Activated naive CD4-positive, alpha-beta T cell treated with anti-CD3 and anti-CD28 coated beads for 36 hours (primary cell): ENCODE data around the gene CD300LD. TPM values are rescaled to one million over a fixed set of nuclear protein-coding genes. Genes with fewer than 3 reads are reported as not detected.

Experiments used
- CTCF ChIA-PET: fragments of 350-600 bp; sonication (Branson Sonifier 250); formaldehyde crosslinking; loops from one replicate; lab custom pipeline; 2021; ENCODE audit warnings: antibody characterized with exemption; lab: Charles Lee
- DNase-seq: peaks from one replicate; pipeline ENCODE4 v3.0.0-alpha.2; 2020
- H3K27ac Mint-ChIP-seq: one replicate; pipeline ENCODE4 v1.8.0; 2021; ENCODE audit warnings: mild to moderate bottlenecking, mixed read lengths
- H3K27me3 Mint-ChIP-seq: one replicate; pipeline ENCODE4 v1.8.0; 2021; ENCODE audit warnings: low read depth, mixed read lengths
- H3K36me3 Mint-ChIP-seq: one replicate; pipeline ENCODE4 v1.8.0; 2021; ENCODE audit warnings: low read depth, mixed read lengths
- H3K4me1 Mint-ChIP-seq: one replicate; pipeline ENCODE4 v1.8.0; 2021; ENCODE audit warnings: low read depth, mixed read lengths
- H3K4me3 Mint-ChIP-seq: one replicate; pipeline ENCODE4 v1.8.0; 2021; ENCODE audit warnings: mild to moderate bottlenecking, moderate library complexity, mixed read lengths
- H3K9me3 Mint-ChIP-seq: one replicate; pipeline ENCODE4 v1.8.0; 2021; ENCODE audit warnings: mixed read lengths
- intact Hi-C: fragments of 100-400 bp; cut with micrococcal nuclease; formaldehyde crosslinking; loops from one replicate; pipeline ENCODE4 v1.15.1; 2023
- total RNA-seq, 2 experiments: library from RNA; stranded (reverse); gene quantifications; one replicate each; pipeline ENCODE4 v1.2.3, GENCODE V29; 2021

CD300LD gene
- total RNA-seq, 2 experiments from 2014 or later: not detected

GRCh38 chr17:74625661-74626060 is 33.6 kb upstream of the CD300LD start:
- CTCF ChIA-PET: no interaction called here
- H3K9me3 Mint-ChIP-seq: no peaks in the 10 kb centered on the region
- no peaks in the 10 kb centered on the region for H3K36me3 Mint-ChIP-seq
- DNase-seq: no peak
- intact Hi-C loops: no loop called here
- no peak overlapping the region for H3K27ac Mint-ChIP-seq
- H3K4me3 Mint-ChIP-seq: no peak overlapping the region
- no peaks in the 10 kb centered on the region for H3K4me1 Mint-ChIP-seq
- peaks cover 38% of the 10 kb centered on the region for H3K27me3 Mint-ChIP-seq

DNA sequence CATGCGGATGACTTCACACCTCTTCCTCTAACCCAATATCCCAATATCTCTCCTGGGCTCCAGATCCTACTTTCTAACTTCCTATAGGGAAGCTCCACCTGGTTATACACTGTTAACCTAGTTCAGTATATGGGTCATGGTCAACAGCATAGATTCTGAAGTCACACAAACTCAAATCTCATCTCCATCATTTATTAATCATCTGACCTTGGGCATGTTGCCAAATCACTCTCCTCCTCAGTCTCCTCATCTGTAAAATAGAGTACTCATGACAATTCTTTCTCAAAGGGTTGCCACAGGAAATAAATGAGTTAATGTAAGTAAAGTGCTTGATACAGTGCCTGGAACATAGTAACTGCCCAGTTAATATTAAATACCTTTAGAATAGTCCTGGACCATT is 32.0 kb upstream of the CD300LD start:
- intact Hi-C loops: no loop called here
- Mint-ChIP-seq H3K27me3 (peaks cover 36% of the 10 kb centered on the region), H3K4me3 (no peak overlapping the region), H3K4me1 (no peaks in the 10 kb centered on the region), H3K9me3 (no peaks in the 10 kb centered on the region), H3K27ac (no peak overlapping the region), H3K36me3 (no peaks in the 10 kb centered on the region)
- CTCF ChIA-PET: interaction anchor here (1.0 kb wide), 1 partner anchor 114 kb away, joined by 3 read pairs; no protein-coding TSS in a partner anchor
- DNase-seq: no peak

- CTCF ChIA-PET: interaction anchor here (1.0 kb wide), 1 partner anchor 115 kb away, joined by 3 read pairs; no protein-coding TSS in a partner anchor
- intact Hi-C loops: no loop called here
- H3K9me3 Mint-ChIP-seq: no peaks in the 10 kb centered on the region
- H3K36me3 Mint-ChIP-seq: no peaks in the 10 kb centered on the region
- no peak within 1 kb of the TSS for H3K27ac Mint-ChIP-seq
- H3K4me1 Mint-ChIP-seq: no peaks in the 10 kb centered on the region
- peaks cover 36% of the 10 kb centered on the region for H3K27me3 Mint-ChIP-seq
- H3K4me3 Mint-ChIP-seq: no peak within 1 kb of the TSS
- DNase-seq: no peak
These were observed 31.6 kb upstream of the CD300LD start, which contains the start of gene CD300E for GRCh38 chr17:74623693-74624093. TSS of gene CD300E (minus strand) at chr17:74623738. CDS start at chr17:74623621, 117 bp downstream.

- intact Hi-C loops: no loop called here
- H3K27ac Mint-ChIP-seq: no peak overlapping the region
- H3K9me3 Mint-ChIP-seq: no peaks in the 10 kb centered on the region
- CTCF ChIA-PET: interaction anchor here (1.1 to 1.7 kb wide), 2 partner anchors 9 to 251 kb away, joined by 3 read pairs; no protein-coding TSS in a partner anchor
- H3K4me3 Mint-ChIP-seq: no peak overlapping the region
- no peaks in the 10 kb centered on the region for H3K4me1 Mint-ChIP-seq
- peaks cover 24% of the 10 kb centered on the region for H3K27me3 Mint-ChIP-seq
- DNase-seq: no peak
- H3K36me3 Mint-ChIP-seq: no peaks in the 10 kb centered on the region
These were observed 27.1 kb upstream of the CD300LD start for GRCh38 chr17:74619077-74619673.

- CTCF ChIA-PET: interaction anchor here (1.1 to 1.7 kb wide), 2 partner anchors 10 to 250 kb away, joined by 3 read pairs; no protein-coding TSS in a partner anchor
- Mint-ChIP-seq H3K27ac (no peak overlapping the region), H3K27me3 (peaks cover 21% of the 10 kb centered on the region), H3K4me3 (no peak overlapping the region), H3K9me3 (no peaks in the 10 kb centered on the region), H3K36me3 (no peaks in the 10 kb centered on the region), H3K4me1 (no peaks in the 10 kb centered on the region)
- intact Hi-C loops: no loop called here
- DNase-seq: no peak
These were observed 26.4 kb upstream of the CD300LD start for GRCh38 chr17:74618451-74618850.

- Mint-ChIP-seq H3K4me1 (no peaks in the 10 kb centered on the region), H3K27ac (no peak overlapping the region), H3K36me3 (no peaks in the 10 kb centered on the region), H3K27me3 (peaks cover 13% of the 10 kb centered on the region), H3K9me3 (no peaks in the 10 kb centered on the region), H3K4me3 (no peak overlapping the region)
- CTCF ChIA-PET: no interaction called here
- intact Hi-C loops: no loop called here
- no peak for DNase-seq
These were observed 24.6 kb upstream of the CD300LD start for GRCh38 chr17:74616696-74617095.

DNA sequence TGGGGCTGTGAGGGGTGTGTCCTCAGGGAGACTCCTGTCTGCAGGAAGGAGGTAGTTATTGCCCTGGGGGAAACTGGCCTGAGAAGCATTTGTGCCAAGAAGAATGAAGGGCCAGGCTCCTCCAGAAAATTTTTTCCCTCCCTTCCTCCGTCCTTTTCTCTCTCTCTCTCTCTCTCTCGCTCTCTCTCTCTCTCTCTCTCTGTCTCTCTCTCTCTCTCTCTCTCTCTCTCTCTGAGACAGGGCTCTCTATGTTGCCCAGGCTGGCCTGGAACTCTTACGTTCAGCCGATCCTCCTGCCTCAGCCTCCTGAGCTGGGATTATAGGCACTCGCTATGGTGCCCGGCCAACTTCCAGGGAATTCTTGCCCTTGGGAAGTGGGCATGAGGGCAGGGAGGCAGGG is 20.0 kb upstream of the CD300LD start:
- no peaks in the 10 kb centered on the region for H3K9me3 Mint-ChIP-seq

DNA sequence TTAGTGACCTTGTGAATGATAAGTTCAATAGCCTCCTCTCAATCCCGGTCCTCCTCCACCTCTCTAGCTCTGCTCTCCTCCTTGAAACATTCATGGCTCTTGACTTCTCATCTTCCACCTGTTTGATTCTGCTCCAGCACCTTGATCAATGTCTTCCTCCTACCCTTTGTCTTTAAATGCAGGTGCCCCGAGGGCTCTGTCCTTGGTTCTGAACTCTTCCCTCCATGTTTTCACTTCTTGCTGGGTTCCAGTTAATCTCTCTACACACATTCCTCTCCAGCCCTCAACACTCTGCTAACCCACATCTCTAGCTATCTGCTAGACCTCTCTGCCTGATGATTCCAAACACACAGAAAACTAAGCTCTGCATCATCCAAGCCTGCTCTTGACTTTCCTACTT is 18.0 kb upstream of the CD300LD start:
- no peak for DNase-seq

More for the DNA sequence above, 20.0 kb upstream of the CD300LD start:
- peaks cover 5% of the 10 kb centered on the region for H3K27me3 Mint-ChIP-seq
- no peaks in the 10 kb centered on the region for H3K36me3 Mint-ChIP-seq
- H3K4me1 Mint-ChIP-seq: no peaks in the 10 kb centered on the region
- no peak overlapping the region for H3K27ac Mint-ChIP-seq
- CTCF ChIA-PET: interaction anchor here (1.6 kb wide), 1 partner anchor 9 kb away, joined by 3 read pairs; no protein-coding TSS in a partner anchor
- intact Hi-C loops: no loop called here
- DNase-seq: no peak
- no peak overlapping the region for H3K4me3 Mint-ChIP-seq

DNA sequence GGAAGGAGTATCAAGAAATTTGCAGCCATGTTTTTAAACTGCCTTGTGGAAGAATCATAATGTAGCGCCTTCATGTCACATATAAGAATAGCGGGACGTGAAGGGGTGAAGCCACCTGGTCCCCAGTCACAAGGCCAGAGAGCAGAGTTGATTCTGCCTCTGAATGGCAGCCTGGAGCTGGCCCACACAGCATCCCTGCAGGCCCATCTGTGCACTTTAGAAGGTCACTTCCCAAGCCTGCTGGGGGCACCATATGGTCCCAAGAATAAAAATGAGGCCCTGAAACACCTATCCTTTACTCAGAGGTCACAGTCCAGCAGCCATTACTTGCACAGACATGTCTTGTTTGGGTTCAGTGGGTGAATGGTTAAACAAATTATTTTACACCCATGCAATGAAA is 16.4 kb upstream of the CD300LD start:
- Mint-ChIP-seq H3K27ac (no peak overlapping the region), H3K4me1 (no peaks in the 10 kb centered on the region), H3K27me3 (no peaks in the 10 kb centered on the region), H3K9me3 (no peaks in the 10 kb centered on the region), H3K36me3 (no peaks in the 10 kb centered on the region), H3K4me3 (no peak overlapping the region)
- intact Hi-C loops: no loop called here
- CTCF ChIA-PET: no interaction called here
- DNase-seq: no peak

More for the DNA sequence above, 18.0 kb upstream of the CD300LD start:
- no peaks in the 10 kb centered on the region for H3K36me3 Mint-ChIP-seq
- no peaks in the 10 kb centered on the region for H3K9me3 Mint-ChIP-seq
- no peak overlapping the region for H3K4me3 Mint-ChIP-seq
- CTCF ChIA-PET: interaction anchor here (1.3 kb wide), 1 partner anchor 44 kb away, joined by 3 read pairs; no protein-coding TSS in a partner anchor
- peaks cover 4% of the 10 kb centered on the region for H3K27me3 Mint-ChIP-seq
- no peaks in the 10 kb centered on the region for H3K4me1 Mint-ChIP-seq
- no peak overlapping the region for H3K27ac Mint-ChIP-seq
- intact Hi-C loops: no loop called here

DNA sequence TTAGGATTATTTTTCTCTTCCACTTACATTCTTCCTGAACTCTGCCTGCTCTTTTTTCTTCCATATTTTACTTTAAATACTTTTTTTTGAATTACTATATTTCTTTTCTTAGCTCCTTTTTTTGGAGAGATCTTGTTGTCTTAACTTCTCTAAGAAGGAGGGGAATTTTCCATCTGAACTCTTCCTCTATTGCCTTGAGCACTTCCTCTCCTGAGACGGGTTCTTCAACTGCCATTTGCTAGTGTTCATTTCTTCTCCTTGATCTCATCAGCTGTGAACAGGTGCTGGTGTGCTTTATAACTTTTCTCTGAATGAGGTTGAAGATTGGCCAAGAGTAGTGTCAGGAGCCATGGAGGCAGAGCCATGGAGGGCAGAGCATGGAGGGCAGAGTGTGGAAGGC is 15.1 kb upstream of the CD300LD start:
- peaks cover 2% of the 10 kb centered on the region for H3K4me1 Mint-ChIP-seq
- H3K9me3 Mint-ChIP-seq: no peaks in the 10 kb centered on the region
- H3K27ac Mint-ChIP-seq: no peak overlapping the region
- no peak overlapping the region for H3K4me3 Mint-ChIP-seq
- intact Hi-C loops: no loop called here
- no peaks in the 10 kb centered on the region for H3K36me3 Mint-ChIP-seq
- H3K27me3 Mint-ChIP-seq: peaks cover 1% of the 10 kb centered on the region
- DNase-seq: no peak
- CTCF ChIA-PET: no interaction called here

- Mint-ChIP-seq H3K27me3 (peaks cover 2% of the 10 kb centered on the region), H3K9me3 (no peaks in the 10 kb centered on the region), H3K4me1 (peaks cover 5% of the 10 kb centered on the region), H3K27ac (no peak overlapping the region), H3K4me3 (no peak overlapping the region), H3K36me3 (no peaks in the 10 kb centered on the region)
- no peak for DNase-seq
- CTCF ChIA-PET: no interaction called here
- intact Hi-C loops: no loop called here
These were observed 14.0 kb upstream of the CD300LD start for GRCh38 chr17:74606050-74606449.

DNA sequence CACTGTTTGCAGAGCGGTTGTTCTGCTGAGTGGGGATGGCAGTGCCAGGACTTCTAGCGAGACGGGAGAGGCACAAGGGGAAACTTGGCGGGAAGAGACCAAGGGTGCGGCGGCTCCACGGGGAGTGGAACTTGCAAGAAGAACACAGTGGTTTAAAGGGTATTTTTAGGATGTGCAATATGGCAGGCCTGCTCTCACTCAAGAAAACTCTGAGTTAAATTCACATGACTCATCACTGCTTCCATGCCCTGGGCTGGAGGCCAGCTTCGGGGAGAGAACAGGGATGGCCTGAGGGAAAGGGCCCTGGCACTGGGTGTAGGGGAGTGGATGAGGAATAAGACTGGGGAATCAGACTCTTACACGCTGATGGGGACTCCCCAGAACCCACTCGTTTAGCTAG is 13.3 kb upstream of the CD300LD start:
- intact Hi-C loops: no loop called here
- H3K9me3 Mint-ChIP-seq: no peaks in the 10 kb centered on the region
- no peak overlapping the region for H3K27ac Mint-ChIP-seq
- CTCF ChIA-PET: no interaction called here
- DNase-seq: no peak
- no peak overlapping the region for H3K4me3 Mint-ChIP-seq
- H3K4me1 Mint-ChIP-seq: peaks cover 5% of the 10 kb centered on the region
- peaks cover 4% of the 10 kb centered on the region for H3K27me3 Mint-ChIP-seq
- H3K36me3 Mint-ChIP-seq: no peaks in the 10 kb centered on the region

GRCh38 chr17:74604761-74605160 is 12.7 kb upstream of the CD300LD start:
- no peak for DNase-seq
- peaks cover 4% of the 10 kb centered on the region for H3K27me3 Mint-ChIP-seq
- CTCF ChIA-PET: no interaction called here

More at GRCh38 chr17:74604761-74605160, 12.7 kb upstream of the CD300LD start:
- Mint-ChIP-seq H3K36me3 (no peaks in the 10 kb centered on the region), H3K4me3 (no peak overlapping the region), H3K27ac (no peak overlapping the region), H3K9me3 (no peaks in the 10 kb centered on the region), H3K4me1 (peaks cover 5% of the 10 kb centered on the region)
- intact Hi-C loops: loop anchor here (5.0 kb wide), 1 partner anchor 112 kb away; no protein-coding TSS in a partner anchor
